22Rv1 (cell line): Measurements from ENCODE around the gene ERFE.
"Not testable (repeated sequence)": the region's sequence is repeated elsewhere in the genome, so short reads cannot be mapped to it uniquely, and the experiment has no call there.

Source experiments
- H3K27ac ChIP-seq: fragments of 450-650 bp; 2 replicates; pipeline ENCODE4 v1.5.1; 2017
- ZFX ChIP-seq: fragments of 450-650 bp; IDR thresholded peaks from 2 replicates; pipeline ENCODE4 v1.6.1; 2017; ENCODE audit warnings: antibody characterized with exemption, borderline replicate concordance
- TF ChIP-seq, protein P1 (sequence below): fragments of 450-650 bp; IDR thresholded peaks from 2 replicates; pipeline ENCODE4 v1.5.1; 2017; ENCODE audit warnings: mild to moderate bottlenecking

The ERFE gene, protein sequence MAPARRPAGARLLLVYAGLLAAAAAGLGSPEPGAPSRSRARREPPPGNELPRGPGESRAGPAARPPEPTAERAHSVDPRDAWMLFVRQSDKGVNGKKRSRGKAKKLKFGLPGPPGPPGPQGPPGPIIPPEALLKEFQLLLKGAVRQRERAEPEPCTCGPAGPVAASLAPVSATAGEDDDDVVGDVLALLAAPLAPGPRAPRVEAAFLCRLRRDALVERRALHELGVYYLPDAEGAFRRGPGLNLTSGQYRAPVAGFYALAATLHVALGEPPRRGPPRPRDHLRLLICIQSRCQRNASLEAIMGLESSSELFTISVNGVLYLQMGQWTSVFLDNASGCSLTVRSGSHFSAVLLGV

DNA sequence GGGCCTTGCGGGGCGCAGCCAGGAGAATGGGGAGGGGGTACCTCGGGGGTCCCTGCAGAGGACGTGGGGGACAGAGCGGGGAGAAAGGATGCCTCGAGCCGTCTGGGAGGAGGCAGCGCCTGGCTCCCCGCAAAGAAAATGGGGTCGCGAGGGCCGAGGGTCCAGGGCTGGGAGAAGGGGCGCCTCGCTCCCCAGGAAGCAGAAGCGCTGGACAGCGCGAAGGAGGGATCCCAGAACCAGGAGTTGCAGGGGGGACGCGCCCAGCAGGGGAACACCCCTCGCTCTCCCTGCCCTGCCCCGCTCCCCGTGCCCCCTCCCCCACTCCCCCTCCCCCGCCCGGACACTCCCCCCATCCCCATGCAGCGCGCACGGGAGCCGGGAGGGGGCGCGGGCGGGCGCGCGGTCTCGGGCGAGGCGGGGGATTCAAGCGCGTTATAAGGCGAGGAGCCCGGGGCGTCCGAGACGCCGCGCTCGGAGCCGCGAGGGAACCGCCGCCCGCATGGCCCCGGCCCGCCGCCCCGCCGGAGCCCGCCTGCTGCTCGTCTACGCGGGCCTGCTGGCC is at the start of gene ERFE:
Gene ERFE (plus strand): TSS at position 462 of the 562 bp plus-strand sequence. CDS start 38 bp downstream, at position 500.
- no peak within 1 kb of the TSS for H3K27ac ChIP-seq
- no peak for TF ChIP-seq ZFX
- TF ChIP-seq, protein P1, sequence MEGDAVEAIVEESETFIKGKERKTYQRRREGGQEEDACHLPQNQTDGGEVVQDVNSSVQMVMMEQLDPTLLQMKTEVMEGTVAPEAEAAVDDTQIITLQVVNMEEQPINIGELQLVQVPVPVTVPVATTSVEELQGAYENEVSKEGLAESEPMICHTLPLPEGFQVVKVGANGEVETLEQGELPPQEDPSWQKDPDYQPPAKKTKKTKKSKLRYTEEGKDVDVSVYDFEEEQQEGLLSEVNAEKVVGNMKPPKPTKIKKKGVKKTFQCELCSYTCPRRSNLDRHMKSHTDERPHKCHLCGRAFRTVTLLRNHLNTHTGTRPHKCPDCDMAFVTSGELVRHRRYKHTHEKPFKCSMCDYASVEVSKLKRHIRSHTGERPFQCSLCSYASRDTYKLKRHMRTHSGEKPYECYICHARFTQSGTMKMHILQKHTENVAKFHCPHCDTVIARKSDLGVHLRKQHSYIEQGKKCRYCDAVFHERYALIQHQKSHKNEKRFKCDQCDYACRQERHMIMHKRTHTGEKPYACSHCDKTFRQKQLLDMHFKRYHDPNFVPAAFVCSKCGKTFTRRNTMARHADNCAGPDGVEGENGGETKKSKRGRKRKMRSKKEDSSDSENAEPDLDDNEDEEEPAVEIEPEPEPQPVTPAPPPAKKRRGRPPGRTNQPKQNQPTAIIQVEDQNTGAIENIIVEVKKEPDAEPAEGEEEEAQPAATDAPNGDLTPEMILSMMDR: peak; percentile 78

DNA sequence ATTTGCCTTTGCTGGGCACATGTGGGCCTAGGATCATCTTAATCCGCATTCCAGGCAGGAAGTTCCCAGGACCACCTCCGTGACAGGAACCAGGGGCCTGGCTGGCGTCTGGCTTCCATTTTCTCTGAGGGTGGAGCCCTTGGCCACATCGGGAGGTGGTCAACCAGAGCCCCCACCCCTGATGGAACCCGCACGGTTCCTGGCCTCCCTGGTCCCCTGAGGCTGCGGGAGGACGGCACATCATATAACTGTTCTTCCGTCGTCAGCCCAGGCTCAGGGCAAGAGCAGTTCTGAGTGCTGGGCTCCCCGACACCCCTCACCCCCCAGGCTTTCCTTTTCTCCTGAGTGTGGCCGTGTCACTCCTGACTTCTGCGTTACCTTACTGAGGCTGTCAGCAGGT is 45.2 kb upstream of the ERFE start:
- TF ChIP-seq ZFX: no peak
- TF ChIP-seq, protein P1: no peak
- H3K27ac ChIP-seq: no peak overlapping the region

DNA sequence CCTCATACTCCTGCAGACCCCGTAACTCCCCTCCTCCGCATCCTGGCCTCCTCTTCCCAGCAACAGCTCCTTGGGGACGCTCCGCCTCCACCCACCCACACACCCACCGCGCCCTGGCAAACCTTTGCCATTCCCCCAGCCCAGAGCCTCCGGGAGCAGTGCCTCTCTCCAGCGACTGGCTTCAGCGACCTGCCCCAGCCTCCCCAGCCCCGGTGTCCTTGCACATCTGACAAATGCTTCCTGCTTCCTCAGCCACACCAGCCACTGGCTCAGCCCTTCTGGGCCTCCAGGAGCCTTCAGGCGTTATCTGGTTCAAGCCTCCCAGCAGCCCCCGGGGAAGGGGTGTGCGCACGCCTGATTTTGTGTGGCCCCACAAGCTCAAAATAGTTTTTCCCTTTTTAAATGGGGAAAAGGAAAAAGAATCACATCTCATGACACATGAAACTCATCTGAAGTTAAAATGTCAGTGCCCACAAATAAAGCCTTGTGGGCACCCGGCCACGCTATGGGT is 44.4 kb upstream of the ERFE start:
- TF ChIP-seq, protein P1: no peak
- TF ChIP-seq ZFX: no peak
- no peak overlapping the region for H3K27ac ChIP-seq

DNA sequence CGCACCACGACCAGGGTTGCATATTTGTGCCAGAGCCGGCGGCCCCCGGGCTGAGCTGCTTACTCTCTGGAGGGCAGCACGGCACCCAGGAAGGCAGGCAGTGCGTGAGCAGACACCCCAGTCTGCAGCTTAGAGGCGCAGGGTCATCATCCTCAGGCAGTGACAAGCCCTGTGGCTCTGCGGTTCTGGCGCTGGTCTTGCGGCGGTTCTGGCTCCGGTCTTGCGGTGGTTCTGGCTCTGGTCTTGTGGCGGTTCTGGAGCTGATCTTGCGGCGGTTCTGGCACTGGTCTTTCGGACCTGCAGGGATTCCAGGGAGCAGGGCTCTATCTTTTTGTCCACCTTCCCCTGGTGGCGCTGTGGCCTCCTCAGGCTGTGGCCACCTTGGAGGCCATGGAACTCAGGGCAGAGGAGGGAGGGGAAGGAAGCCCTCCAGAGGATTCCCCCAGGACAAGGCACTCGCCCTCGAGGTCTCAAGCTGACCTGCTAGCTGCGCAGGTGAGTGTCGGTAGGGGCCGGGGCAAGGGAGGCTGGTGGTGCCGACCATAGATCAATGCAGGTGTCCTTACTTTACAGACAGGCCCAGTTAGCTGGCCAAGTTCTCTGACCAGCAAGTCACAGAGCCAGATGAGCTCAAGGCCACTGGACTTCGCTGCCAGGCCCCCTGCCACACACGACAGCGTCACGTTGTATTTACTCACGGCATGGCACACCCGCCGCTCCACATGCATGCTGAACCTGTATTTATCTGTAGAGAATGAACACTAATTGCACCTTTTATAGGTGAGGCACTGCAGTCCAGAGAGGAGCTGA is 43.7 kb upstream of the ERFE start:
- TF ChIP-seq, protein P1: no peak
- TF ChIP-seq ZFX: no peak
- H3K27ac ChIP-seq: no peak overlapping the region

DNA sequence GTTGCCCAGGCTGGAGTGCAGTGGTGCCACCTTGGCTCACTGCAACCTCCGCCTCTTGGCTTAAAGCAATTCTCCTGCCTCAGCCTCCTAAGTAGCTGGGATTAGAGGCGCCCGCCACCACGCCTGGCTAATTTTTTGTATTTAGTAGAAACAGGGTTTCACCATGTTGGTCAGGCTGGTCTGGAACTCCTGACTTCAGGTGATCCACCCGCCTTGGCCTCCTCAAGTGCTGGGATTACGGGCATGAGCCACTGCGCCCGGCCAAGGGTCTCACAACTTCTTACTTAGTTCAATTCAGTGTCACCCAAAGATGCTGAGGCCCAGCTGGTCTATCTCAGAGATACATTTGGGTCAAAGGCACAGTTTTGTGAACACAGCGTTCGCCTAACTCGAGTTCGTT is 43.1 kb upstream of the ERFE start:
- not testable (repeated sequence) for H3K27ac ChIP-seq

DNA sequence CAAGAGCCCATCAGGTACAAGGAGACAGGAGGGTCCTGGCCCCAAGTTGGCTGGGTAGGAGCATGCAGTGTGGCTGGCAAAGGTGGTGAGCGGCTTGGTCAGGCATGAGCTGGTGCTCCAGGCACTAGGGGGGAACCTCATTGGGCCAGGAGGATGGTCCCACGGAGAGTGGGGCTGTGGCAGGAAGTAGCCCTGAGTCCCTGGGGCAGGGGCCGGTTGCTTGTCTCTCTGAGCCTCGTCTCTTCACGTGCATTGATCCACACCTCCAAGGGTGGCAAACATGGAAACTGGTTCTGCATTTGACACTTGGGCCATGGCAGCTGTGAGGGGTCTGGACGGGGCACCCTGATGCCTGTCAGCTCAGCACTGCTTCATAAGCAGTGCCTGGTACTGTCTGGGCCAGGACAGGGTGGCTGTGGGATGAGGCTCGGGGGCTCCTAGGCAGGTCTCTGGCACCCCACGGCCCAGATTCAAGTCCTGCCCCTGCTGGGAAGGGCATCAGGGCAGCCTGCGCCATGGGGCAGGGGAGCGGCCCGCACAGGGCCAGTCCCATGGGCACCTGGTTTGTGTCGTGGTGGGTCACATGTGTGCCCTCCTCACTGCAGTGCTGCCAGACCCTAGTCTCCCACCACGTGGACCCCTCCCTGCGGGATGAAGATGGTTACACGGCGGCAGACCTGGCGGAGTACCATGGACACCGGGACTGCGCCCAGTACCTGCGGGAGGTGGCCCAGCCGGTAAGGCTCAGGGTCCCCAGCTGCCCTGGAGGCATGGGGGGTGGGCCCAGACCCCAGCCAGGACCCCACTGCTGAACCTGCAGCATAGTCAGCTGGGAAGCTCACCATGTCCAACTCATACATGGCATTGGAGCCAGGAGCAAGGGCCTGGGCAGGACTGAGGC is 42.2 kb upstream of the ERFE start:
- no peak for TF ChIP-seq ZFX
- TF ChIP-seq, protein P1: no peak
- H3K27ac ChIP-seq: no peak overlapping the region
